ENCODE measurements around the gene TCERG1.

Gene TCERG1

GRCh38 chr5:146458894-146459293, 11.8 kb downstream of the TCERG1 start:
- FAIRE-seq: no peak

- no peak for FAIRE-seq
Observed at GRCh38 chr5:146461319-146461718, 14.2 kb downstream of the TCERG1 start.

- no peak for FAIRE-seq
Observed at GRCh38 chr5:146463446-146463845, 16.3 kb downstream of the TCERG1 start.

GRCh38 chr5:146466521-146467349, 19.6 kb downstream of the TCERG1 start:
- peak; percentile 70 for FAIRE-seq

GRCh38 chr5:146467760-146468159, 20.6 kb downstream of the TCERG1 start:
- no peak for FAIRE-seq

- no peak for FAIRE-seq
Observed at GRCh38 chr5:146474065-146474464, 26.9 kb downstream of the TCERG1 start.

GRCh38 chr5:146475190-146475780, 28.2 kb downstream of the TCERG1 start:
- no peak for FAIRE-seq

GRCh38 chr5:146475906-146476305, 28.8 kb downstream of the TCERG1 start:
- FAIRE-seq: no peak

GRCh38 chr5:146482775-146483174, 35.6 kb downstream of the TCERG1 start:
- no peak for FAIRE-seq

GRCh38 chr5:146484714-146485391, 37.7 kb downstream of the TCERG1 start:
- no peak for FAIRE-seq

- FAIRE-seq: no peak
Observed at GRCh38 chr5:146490089-146490843, 43.1 kb downstream of the TCERG1 start.

GRCh38 chr5:146494656-146495055, 47.5 kb downstream of the TCERG1 start:
- no peak for FAIRE-seq

- no peak for FAIRE-seq
Observed at GRCh38 chr5:146499680-146500079, 52.5 kb downstream of the TCERG1 start.

GRCh38 chr5:146507428-146507827, 60.3 kb downstream of the TCERG1 start:
- no peak for FAIRE-seq

- no peak for FAIRE-seq
Observed at GRCh38 chr5:146510559-146511125, 63.5 kb downstream of the TCERG1 start.

GRCh38 chr5:146513462-146513861, 66.3 kb downstream of the TCERG1 start:
- no peak for FAIRE-seq

GRCh38 chr5:146514575-146514974, 67.4 kb downstream of the TCERG1 start:
- FAIRE-seq: no peak

GRCh38 chr5:146515473-146516150, 68.5 kb downstream of the TCERG1 start:
- no peak for FAIRE-seq

GRCh38 chr5:146516151-146516475, 69.0 kb downstream of the TCERG1 start, which contains the start of gene GPR151:
Gene GPR151, minus strand, starts transcription at chr5:146516190. Its CDS starts 77 bp downstream, at chr5:146516113.
- FAIRE-seq: no peak

GRCh38 chr5:146519554-146519953, 72.4 kb downstream of the TCERG1 start:
- FAIRE-seq: no peak

GRCh38 chr5:146520731-146521130, 73.6 kb downstream of the TCERG1 start:
- no peak for FAIRE-seq
